ENCODE results near the gene FKBP10. TPM values are rescaled to one million over a fixed set of nuclear protein-coding genes. Genes with fewer than 3 reads are reported as not detected.
A peak's percentile ranks its signal among the peaks of the same experiment; 100 is the strongest.

The FKBP10 gene
- total RNA-seq, 2 donors from 2014 or later = 0.64 to 0.74 TPM

- DNase-seq (ENCODE audit: low spot score) (no peak), ATAC-seq (no peak)
Measured at GRCh38 chr17:41792845-41793783, 19.7 kb upstream of the FKBP10 start.

DNA sequence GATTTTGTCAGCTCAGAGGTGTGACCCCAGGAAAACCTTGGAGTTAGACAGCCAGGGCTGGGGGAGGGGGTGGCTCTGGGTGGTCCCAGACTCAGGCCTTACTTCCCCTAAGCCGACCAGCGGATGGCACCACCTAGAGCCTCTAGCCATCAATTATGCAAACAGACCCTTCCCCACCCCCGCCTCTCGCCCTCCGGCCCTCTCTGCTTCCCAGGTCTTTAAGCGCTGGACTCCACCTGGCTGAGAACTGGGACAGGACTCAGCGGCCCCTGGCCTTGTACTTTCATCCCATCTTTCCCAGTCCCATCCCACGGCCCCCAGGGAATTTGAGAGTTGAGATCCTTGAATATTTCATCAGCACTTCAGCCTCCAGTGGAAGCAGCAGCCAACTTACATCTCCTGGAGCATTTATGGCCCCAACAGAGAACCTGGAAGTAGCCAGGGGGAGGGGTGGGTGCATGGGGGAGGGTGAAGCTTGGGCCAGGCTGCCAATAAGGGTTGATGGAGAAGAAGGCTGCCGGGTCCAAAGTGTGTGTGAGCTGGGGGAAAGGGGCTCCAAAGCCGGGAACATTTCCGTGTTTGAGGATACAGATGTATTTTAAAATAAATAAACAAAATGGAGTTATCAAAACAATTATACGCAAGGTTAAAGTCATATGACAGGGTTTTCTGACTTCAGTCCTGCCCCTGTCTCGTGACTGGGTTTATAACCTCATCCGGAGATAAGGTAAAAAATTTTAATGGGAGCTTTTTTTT lies 18.8 kb upstream of the FKBP10 start:
- ATAC-seq (no peak), DNase-seq (ENCODE audit: low spot score) (no peak)
- no peak overlapping the region for H3K4me3 Mint-ChIP-seq
- no peaks in the 10 kb centered on the region for H3K9me3 Mint-ChIP-seq
- H3K36me3 Mint-ChIP-seq = no peaks in the 10 kb centered on the region
- H3K4me1 Mint-ChIP-seq (ENCODE audit: low read depth in 2 of 2) = no peaks in the 10 kb centered on the region
- no peak overlapping the region for H3K27ac Mint-ChIP-seq
- H3K27me3 Mint-ChIP-seq = no peaks in the 10 kb centered on the region

More at GRCh38 chr17:41792845-41793783, 19.7 kb upstream of the FKBP10 start:
- Mint-ChIP-seq H3K9me3 (no peaks in the 10 kb centered on the region), H3K4me1 (ENCODE audit: low read depth in 2 of 2) (peaks cover 0 to 2% of the 10 kb centered on the region in 2 donors), H3K27me3 (no peaks in the 10 kb centered on the region), H3K27ac (no peak overlapping the region), H3K36me3 (no peaks in the 10 kb centered on the region), H3K4me3 (no peak overlapping the region)

- Mint-ChIP-seq H3K9me3 (no peaks in the 10 kb centered on the region), H3K4me3 (no peak overlapping the region), H3K27me3 (no peaks in the 10 kb centered on the region), H3K27ac (no peak overlapping the region), H3K36me3 (no peaks in the 10 kb centered on the region), H3K4me1 (ENCODE audit: low read depth in 2 of 2) (no peaks in the 10 kb centered on the region)
- ATAC-seq (no peak), DNase-seq (ENCODE audit: low spot score) (no peak)
Measured at GRCh38 chr17:41794540-41794975, 18.2 kb upstream of the FKBP10 start.

- Mint-ChIP-seq H3K27ac (no peak overlapping the region), H3K27me3 (no peaks in the 10 kb centered on the region), H3K36me3 (no peaks in the 10 kb centered on the region), H3K4me1 (ENCODE audit: low read depth in 2 of 2) (peaks cover 0 to under 1% of the 10 kb centered on the region in 2 donors), H3K4me3 (no peak overlapping the region), H3K9me3 (no peaks in the 10 kb centered on the region)
- DNase-seq (ENCODE audit: low spot score) = no peak
- no peak for ATAC-seq
Measured at GRCh38 chr17:41796121-41796895, 16.5 kb upstream of the FKBP10 start.

- DNase-seq (ENCODE audit: low spot score) (no peak), ATAC-seq (no peak)
- H3K9me3 Mint-ChIP-seq = no peaks in the 10 kb centered on the region
- H3K27ac Mint-ChIP-seq = no peak overlapping the region
- no peaks in the 10 kb centered on the region for H3K36me3 Mint-ChIP-seq
- no peak overlapping the region for H3K4me3 Mint-ChIP-seq
- H3K27me3 Mint-ChIP-seq = no peaks in the 10 kb centered on the region
- H3K4me1 Mint-ChIP-seq (ENCODE audit: low read depth in 2 of 2) = peaks cover 4 to 5% of the 10 kb centered on the region in 2 donors
Measured at GRCh38 chr17:41797377-41797776, 15.4 kb upstream of the FKBP10 start.

DNA sequence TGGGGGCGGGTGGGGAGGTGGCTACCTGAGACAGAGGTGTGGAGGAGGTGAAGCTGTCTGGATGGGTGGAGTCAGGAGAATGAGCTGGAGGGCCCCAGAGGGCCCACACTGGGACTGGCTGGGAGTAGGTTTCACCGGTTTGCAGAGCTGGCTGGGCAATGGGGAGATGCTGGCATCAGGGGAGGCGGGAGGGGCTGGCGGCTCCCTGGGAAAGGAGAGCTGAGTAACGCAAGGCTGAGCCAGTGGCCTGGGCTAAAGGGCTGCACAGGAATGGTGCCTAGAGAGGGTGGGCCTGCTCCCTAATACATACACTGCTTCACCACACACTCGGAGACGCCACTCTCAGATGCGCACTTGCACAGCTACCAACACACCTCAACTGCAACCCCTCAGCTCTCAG lies 13.4 kb upstream of the FKBP10 start:
- Mint-ChIP-seq H3K9me3 (no peaks in the 10 kb centered on the region), H3K27me3 (no peaks in the 10 kb centered on the region), H3K4me3 (no peak overlapping the region), H3K4me1 (ENCODE audit: low read depth in 2 of 2) (peaks cover 4 to 5% of the 10 kb centered on the region in 2 donors), H3K36me3 (no peaks in the 10 kb centered on the region), H3K27ac (no peak overlapping the region)
- ATAC-seq = no peak
- no peak for DNase-seq (ENCODE audit: low spot score)

DNA sequence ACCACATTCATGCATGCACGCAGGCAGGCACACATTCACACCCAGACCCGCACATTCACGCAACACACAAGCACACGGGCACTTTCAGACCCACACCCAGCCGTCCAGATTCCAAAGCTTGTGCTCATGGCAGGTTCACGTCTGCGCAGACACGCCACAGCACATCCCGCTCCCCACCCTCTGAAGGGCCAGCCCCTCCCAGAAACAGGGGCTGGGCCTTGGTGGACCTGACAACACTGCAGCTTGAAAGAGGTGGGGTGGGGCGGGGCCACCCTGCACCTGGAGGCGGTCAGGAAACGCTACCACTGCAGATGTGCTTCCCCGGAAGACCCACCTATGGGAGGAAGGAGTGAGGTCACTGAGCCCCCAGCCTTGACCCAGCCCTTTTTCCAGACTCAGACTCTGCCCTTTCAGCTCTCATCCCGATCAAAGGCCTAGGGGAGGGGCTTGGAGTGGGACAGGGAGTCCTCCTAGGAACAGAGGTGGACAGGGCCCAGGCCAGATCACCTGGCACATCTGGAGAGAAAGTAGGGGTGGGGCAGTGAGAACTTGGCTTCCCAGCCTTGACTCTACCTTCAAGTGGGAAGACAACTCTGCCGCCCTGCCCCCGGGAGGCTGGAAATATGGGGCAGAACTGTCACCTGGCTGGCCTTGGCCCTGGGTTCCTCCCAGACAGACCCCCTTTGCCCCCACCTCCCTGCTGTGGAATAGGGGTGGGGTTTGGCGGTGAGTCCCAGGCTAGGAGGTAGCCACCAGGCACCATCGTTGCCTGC lies 12.0 kb upstream of the FKBP10 start:
- Mint-ChIP-seq H3K27ac (no peak overlapping the region), H3K36me3 (no peaks in the 10 kb centered on the region), H3K4me1 (ENCODE audit: low read depth in 2 of 2) (peaks cover 4 to 5% of the 10 kb centered on the region in 2 donors), H3K27me3 (no peaks in the 10 kb centered on the region), H3K4me3 (no peak overlapping the region), H3K9me3 (no peaks in the 10 kb centered on the region)
- no peak for DNase-seq (ENCODE audit: low spot score)
- ATAC-seq = no peak

GRCh38 chr17:41801374-41802271 lies 11.2 kb upstream of the FKBP10 start:
- no peaks in the 10 kb centered on the region for H3K27me3 Mint-ChIP-seq
- H3K4me3 Mint-ChIP-seq = no peak overlapping the region
- peak; percentile 74 to 82 for ATAC-seq
- no peak for DNase-seq (ENCODE audit: low spot score)
- no peaks in the 10 kb centered on the region for H3K9me3 Mint-ChIP-seq
- H3K4me1 Mint-ChIP-seq (ENCODE audit: low read depth in 2 of 2) = peaks cover 4 to 5% of the 10 kb centered on the region in 2 donors
- no peaks in the 10 kb centered on the region for H3K36me3 Mint-ChIP-seq
- H3K27ac Mint-ChIP-seq = no peak overlapping the region

- Mint-ChIP-seq H3K4me1 (ENCODE audit: low read depth in 2 of 2) (peaks cover 4 to 5% of the 10 kb centered on the region in 2 donors), H3K27ac (no peak overlapping the region), H3K36me3 (no peaks in the 10 kb centered on the region), H3K4me3 (no peak overlapping the region), H3K27me3 (no peaks in the 10 kb centered on the region), H3K9me3 (no peaks in the 10 kb centered on the region)
- ATAC-seq (no peak), DNase-seq (ENCODE audit: low spot score) (no peak)
Measured at GRCh38 chr17:41803049-41804020, 9.5 kb upstream of the FKBP10 start.

DNA sequence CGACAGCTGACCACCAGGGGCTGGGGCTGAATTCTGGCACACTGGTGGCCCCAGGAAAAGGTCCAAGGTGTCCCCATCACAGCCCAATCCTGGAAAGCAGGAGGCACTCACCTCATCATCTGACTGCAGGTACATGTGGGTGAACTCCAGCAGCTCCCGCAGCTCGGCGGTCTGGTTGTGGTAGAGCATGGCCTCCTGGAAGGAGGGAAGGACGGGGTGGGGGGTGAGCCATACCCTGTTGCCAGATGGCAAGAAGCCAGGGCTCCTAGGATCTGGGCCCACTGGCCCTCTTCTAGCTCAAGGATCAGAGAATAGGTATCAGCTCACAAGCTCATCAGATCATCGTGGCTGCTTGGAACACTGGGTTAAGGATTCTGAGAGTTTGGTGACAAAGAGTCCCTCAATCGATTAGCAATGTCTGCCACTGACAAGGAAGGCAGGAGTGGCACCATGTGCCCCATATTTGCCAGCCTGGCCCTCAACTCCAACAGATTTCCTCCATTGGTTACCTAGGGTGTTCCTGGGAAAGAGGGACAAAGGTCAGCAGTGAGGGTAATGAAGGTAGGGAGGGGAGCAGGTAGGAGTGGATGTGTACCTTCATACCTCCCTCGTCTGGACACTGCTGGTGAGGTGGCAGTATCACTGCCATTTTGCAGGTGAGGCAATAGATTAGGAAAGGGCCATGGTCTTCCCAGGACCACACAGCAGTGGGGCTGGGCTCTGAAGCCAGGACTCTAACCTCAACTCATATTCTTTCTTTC lies 5.9 kb upstream of the FKBP10 start:
- Mint-ChIP-seq H3K9me3 (no peaks in the 10 kb centered on the region), H3K27ac (no peak overlapping the region)

More for the DNA sequence above, 5.9 kb upstream of the FKBP10 start:
- no peak for ATAC-seq
- no peak overlapping the region for H3K4me3 Mint-ChIP-seq
- H3K27me3 Mint-ChIP-seq = no peaks in the 10 kb centered on the region
- no peak for DNase-seq (ENCODE audit: low spot score)
- no peaks in the 10 kb centered on the region for H3K36me3 Mint-ChIP-seq
- peaks cover 7 to 15% of the 10 kb centered on the region in 2 donors for H3K4me1 Mint-ChIP-seq (ENCODE audit: low read depth in 2 of 2)
